ENCODE measurements around the gene SLC1A2. TPM values are rescaled to one million over a fixed set of nuclear protein-coding genes. Genes with fewer than 3 reads are reported as not detected.

The SLC1A2 gene
- total RNA-seq, 1 experiment from 2014 or later: 0.25 TPM

DNA sequence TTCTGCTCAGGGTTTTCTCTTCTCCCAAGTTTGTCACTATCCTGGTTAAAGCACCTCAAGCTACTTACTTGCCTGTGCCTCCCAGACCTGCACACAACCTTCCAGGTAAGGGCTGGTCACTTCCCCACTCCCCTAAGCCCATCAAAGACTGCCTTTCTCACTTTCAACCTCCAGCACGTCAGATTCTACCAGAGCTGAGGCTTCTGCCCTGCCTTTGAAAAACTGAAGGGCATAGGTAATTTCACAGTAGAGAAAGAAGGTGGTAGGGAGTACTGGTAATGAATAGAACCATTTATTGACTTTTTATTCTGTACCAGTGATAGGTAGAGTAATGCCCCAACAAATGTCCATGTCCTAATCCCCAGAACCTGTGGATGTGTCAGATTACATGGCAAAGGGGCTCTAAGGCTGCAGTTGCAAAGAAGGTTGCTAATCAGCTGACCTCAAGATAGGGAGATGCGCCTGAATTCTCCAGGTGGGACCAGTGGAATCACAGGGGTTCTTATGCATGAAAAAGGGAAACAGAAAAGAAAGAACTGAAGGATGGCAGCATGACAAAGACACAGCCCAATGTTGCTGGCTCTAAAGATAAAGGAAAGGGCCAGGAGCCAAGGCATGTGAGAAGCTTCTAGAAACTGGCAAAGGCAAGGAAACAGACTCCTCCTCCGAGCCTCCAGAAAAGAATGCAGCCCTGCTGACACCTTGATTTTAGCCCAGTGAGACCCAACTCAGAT lies 89.0 kb downstream of the SLC1A2 start:
- Histone ChIP-seq H3K36me3 (ENCODE audit: control insufficient read depth in 1 of 2, insufficient read depth in 2 of 2, low read length in 2 of 2) (no peaks in the 10 kb centered on the region), H3K9ac (ENCODE audit: low read length) (no peak overlapping the region), H3K27ac (ENCODE audit: low read depth, low read length) (no peak overlapping the region), H3K4me1 (ENCODE audit: control insufficient read depth in 1 of 2, insufficient read depth in 2 of 2, low read length in 2 of 2) (no peaks in the 10 kb centered on the region), H3K9me2 (ENCODE audit: insufficient read depth) (no peaks in the 10 kb centered on the region), H3K9me3 (ENCODE audit: control insufficient read depth in 1 of 2, insufficient read depth in 1 of 2, low read depth in 1 of 2, low read length in 2 of 2) (no peaks in the 10 kb centered on the region), H3K4me2 (ENCODE audit: low read length) (no peak overlapping the region), H3K4me3 (replicated peaks in 1 of 2; ENCODE audit: low read depth in 1 of 2, low read length in 2 of 2) (no peak overlapping the region), H3K27me3 (ENCODE audit: insufficient read depth, low read length) (no peaks in the 10 kb centered on the region), H3K79me2 (ENCODE audit: insufficient read depth, low read length) (no peaks in the 10 kb centered on the region), H2AFZ (ENCODE audit: low read depth, low read length, poor library complexity, severe bottlenecking) (no peak overlapping the region), H4K20me1 (ENCODE audit: insufficient read depth) (no peaks in the 10 kb centered on the region)
- ATAC-seq (no peak), DNase-seq (ENCODE audit: low read depth, low spot score) (no peak)
- no TSS peak for BruUV-seq (replicated peaks)
- TF ChIP-seq SRF (IDR thresholded peaks at IDR 0.05; ENCODE audit: low read depth) (no peak), FOSL1 (IDR thresholded peaks at IDR 0.05; ENCODE audit: low read depth) (no peak), RAD21 (IDR thresholded peaks at IDR 0.05; ENCODE audit: low read depth) (no peak), CBX3 (IDR thresholded peaks at IDR 0.05; ENCODE audit: low read depth) (no peak), REST (IDR thresholded peaks at IDR 0.05; ENCODE audit: low read depth) (no peak), EZH2phosphoT487 (IDR thresholded peaks at IDR 0.05; ENCODE audit: borderline replicate concordance) (no peak), CEBPB (IDR thresholded peaks at IDR 0.05; ENCODE audit: low read depth) (no peak), ELF1 (IDR thresholded peaks at IDR 0.05; ENCODE audit: borderline replicate concordance, low read depth) (no peak), SP1 (IDR thresholded peaks at IDR 0.05; ENCODE audit: low read depth) (no peak)
- TF ChIP-seq, protein P1, sequence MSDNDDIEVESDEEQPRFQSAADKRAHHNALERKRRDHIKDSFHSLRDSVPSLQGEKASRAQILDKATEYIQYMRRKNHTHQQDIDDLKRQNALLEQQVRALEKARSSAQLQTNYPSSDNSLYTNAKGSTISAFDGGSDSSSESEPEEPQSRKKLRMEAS (IDR thresholded peaks at IDR 0.05): no peak
- TF ChIP-seq, protein P2, sequence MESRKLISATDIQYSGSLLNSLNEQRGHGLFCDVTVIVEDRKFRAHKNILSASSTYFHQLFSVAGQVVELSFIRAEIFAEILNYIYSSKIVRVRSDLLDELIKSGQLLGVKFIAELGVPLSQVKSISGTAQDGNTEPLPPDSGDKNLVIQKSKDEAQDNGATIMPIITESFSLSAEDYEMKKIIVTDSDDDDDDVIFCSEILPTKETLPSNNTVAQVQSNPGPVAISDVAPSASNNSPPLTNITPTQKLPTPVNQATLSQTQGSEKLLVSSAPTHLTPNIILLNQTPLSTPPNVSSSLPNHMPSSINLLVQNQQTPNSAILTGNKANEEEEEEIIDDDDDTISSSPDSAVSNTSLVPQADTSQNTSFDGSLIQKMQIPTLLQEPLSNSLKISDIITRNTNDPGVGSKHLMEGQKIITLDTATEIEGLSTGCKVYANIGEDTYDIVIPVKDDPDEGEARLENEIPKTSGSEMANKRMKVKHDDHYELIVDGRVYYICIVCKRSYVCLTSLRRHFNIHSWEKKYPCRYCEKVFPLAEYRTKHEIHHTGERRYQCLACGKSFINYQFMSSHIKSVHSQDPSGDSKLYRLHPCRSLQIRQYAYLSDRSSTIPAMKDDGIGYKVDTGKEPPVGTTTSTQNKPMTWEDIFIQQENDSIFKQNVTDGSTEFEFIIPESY (IDR thresholded peaks at IDR 0.05; ENCODE audit: extremely low read depth, insufficient replicate concordance, low read length): no peak
- ChIA-PET CTCF (no interaction called here), POLR2A (no interaction called here), RAD21 (ENCODE audit: low non-redundant PET in 1 of 2, low total read pairs in 2 of 2, uncharacterized antibody in 2 of 2, unreplicated experiment in 2 of 2) (no interaction called here)
- intact Hi-C loops (cut with micrococcal nuclease): no loop called here

Data from HCT116 (cell line).